Activated T-cell treated with anti-CD3 and anti-CD28 coated beads, Interleukin-2, amount 50 U/mL, for 48 hours (primary cell): ENCODE measurements around the gene PDE11A.

ENCODE experiments used
- DNase-seq, 2 experiments: peaks; one replicate each; pipeline ENCODE4 v3.0.0-alpha.2; 2020

Gene PDE11A

GRCh38 chr2:177753682-177754491 is 318.7 kb downstream of the PDE11A start:
- no peak for DNase-seq

- no peak for DNase-seq
Measured at GRCh38 chr2:177748360-177748759, 324.2 kb downstream of the PDE11A start.

GRCh38 chr2:177747384-177747783 is 325.2 kb downstream of the PDE11A start:
- DNase-seq, result no peak

- no peak for DNase-seq
Measured at GRCh38 chr2:177746358-177746757, 326.2 kb downstream of the PDE11A start.

GRCh38 chr2:177745531-177745930 is 327.0 kb downstream of the PDE11A start:
- DNase-seq, result no peak

GRCh38 chr2:177742851-177743250 is 329.7 kb downstream of the PDE11A start:
- DNase-seq, result no peak

- no peak for DNase-seq
Measured at GRCh38 chr2:177741866-177742265, 330.7 kb downstream of the PDE11A start.

- no peak for DNase-seq
Measured at GRCh38 chr2:177740700-177741099, 331.9 kb downstream of the PDE11A start.

GRCh38 chr2:177738461-177739235 is 333.9 kb downstream of the PDE11A start:
- DNase-seq, result no peak

- DNase-seq, result no peak
Measured at GRCh38 chr2:177735318-177735803, 337.2 kb downstream of the PDE11A start.

GRCh38 chr2:177733322-177733855 is 339.2 kb downstream of the PDE11A start:
- DNase-seq, result no peak

GRCh38 chr2:177731384-177731783 is 341.2 kb downstream of the PDE11A start:
- DNase-seq, result no peak

GRCh38 chr2:177730792-177731191 is 341.8 kb downstream of the PDE11A start:
- no peak for DNase-seq

GRCh38 chr2:177730363-177730762 is 342.2 kb downstream of the PDE11A start:
- DNase-seq, result no peak

GRCh38 chr2:177728920-177729319 is 343.7 kb downstream of the PDE11A start:
- DNase-seq, result no peak

GRCh38 chr2:177728399-177728765 is 344.2 kb downstream of the PDE11A start:
- no peak for DNase-seq

- no peak for DNase-seq
Measured at GRCh38 chr2:177727577-177728398, 344.8 kb downstream of the PDE11A start.

GRCh38 chr2:177726931-177727348 is 345.6 kb downstream of the PDE11A start:
- no peak for DNase-seq

- peak; percentile 45 to 53 for DNase-seq
Measured at GRCh38 chr2:177724398-177725287, 347.9 kb downstream of the PDE11A start.

GRCh38 chr2:177723235-177723634 is 349.3 kb downstream of the PDE11A start:
- no peak for DNase-seq

- no peak for DNase-seq
Measured at GRCh38 chr2:177721818-177722567, 350.6 kb downstream of the PDE11A start.
